Pancreas (tissue), 10 donors: ENCODE results near the gene BRAT1. TPM values are rescaled to one million over a fixed set of nuclear protein-coding genes. Genes with fewer than 3 reads are reported as not detected.
A peak's percentile ranks its signal among the peaks of the same experiment; 100 is the strongest.
"Not testable (repeated sequence)": the region's sequence is repeated elsewhere in the genome, so short reads cannot be mapped to it uniquely, and the experiment has no call there.

Experiments
- ATAC-seq, 4 donors: fragments of 200-7000 bp; cut with Tn5 transposase; one replicate each; pipeline versions ENCODE4 v1.8.0 to v1.9.1; 2020; ENCODE audit warnings: mild to moderate bottlenecking in 4 of 4, moderate library complexity in 4 of 4
- DNase-seq, 6 donors: peaks; one replicate each; pipeline ENCODE4 v3.0.0-alpha.2; 2020
- FAIRE-seq: peaks from 2 replicates; lab custom pipeline; 2012; peaks lifted over from hg19 to GRCh38; lab: Jason Lieb, UNC
- H3K27ac ChIP-seq, 4 donors: fragments of 200-600 bp; sonication (generic); 1 replicate in 3 of 4; 2 replicates in 1 of 4; pipeline versions ENCODE4 v1.5.0 to v1.8.0; 2020
- H3K27me3 ChIP-seq, 4 donors: fragments of 200-600 bp; one replicate each; pipeline ENCODE4 v1.8.0; 2021
- H3K36me3 ChIP-seq, 3 donors: fragments of 200-600 bp; sonication (generic) in 1 of 3; one replicate each; pipeline versions ENCODE4 v1.5.0 to v1.8.0; 2020 to 2021
- H3K4me1 ChIP-seq, 3 donors: fragments of 200-600 bp; one replicate each; pipeline ENCODE4 v1.8.0; 2021
- H3K4me3 ChIP-seq, 4 donors: fragments of 200-600 bp; sonication (generic) in 2 of 4; one replicate each; pipeline versions ENCODE4 v1.5.0 to v1.8.0; 2020 to 2021
- H3K9me3 ChIP-seq, 4 donors: fragments of 200-600 bp; one replicate each; pipeline ENCODE4 v1.8.0; 2021
- CTCF ChIP-seq, 4 donors: fragments of 200-600 bp; sonication (generic) in 3 of 4; IDR thresholded peaks; one replicate each; pipeline versions ENCODE4 v1.5.0 to v1.8.0; 2021; ENCODE audit warnings: antibody characterized with exemption in 4 of 4
- WGBS, 2 donors: extraction: QIAGEN DNeasy Blood & Tissue Kit; methylation state at CpG; one replicate each; pipeline ENCODE4 v1.1.7; 2013; 5-methylcytosine and 5-hydroxymethylcytosine counted together
- intact Hi-C, 3 donors: fragments of 100-400 bp; cut with DNase I; formaldehyde crosslinking; loops; one replicate each; pipeline versions ENCODE4 v1.11.1 to v1.14.2; 2022
- polyA plus RNA-seq, 2 donors: library from polyadenylated mRNA; stranded (reverse); fragments of 200-250 nt; gene quantifications; one replicate each; pipeline ENCODE4 v1.2.3, GENCODE V29; 2013
- total RNA-seq, 6 donors: library from RNA; stranded (reverse); fragmentation: NEBNext Ultra II Directional in 4 of 6; extraction: Animal tissue kit (Norgen Biotek cat#: 25700) in 4 of 6; gene quantifications; one replicate each; pipeline versions ENCODE4 v1.2.1 to v1.2.4, GENCODE V29; 2021 to 2023
- donor health status: healthy with polysubstance abuse.
- donor health status: DM: no; HTN: no; CAD: no; lungs with moderate emphysema.
- donor health status: DM: no; HTN: no; CAD: no.
- donor health status: control.
- donor health status: control.
- donor health status: Bipolar disorder and iron deficiency.
- donor health status: DM: yes; HTN: yes; CAD: no.
- donor health status: DM: no; HTN: no; CAD: no.
- donor health status: DM: no; HTN: no; CAD: no.
- donor health status: DM: yes; HTN: yes; CAD: no.

Gene BRAT1
- total and polyA plus RNA-seq, 8 donors, result 11.8 to 54.4 (median 15.2) TPM

GRCh38 chr7:2592375-2592865, 37.1 kb upstream of the BRAT1 start:
- WGBS, 2 donors, result 94 to 95% methylated on average over 23 of the region's 23 CpGs
- Histone ChIP-seq H3K4me1 (no peaks in the 10 kb centered on the region), H3K27me3 (no peaks in the 10 kb centered on the region), H3K36me3 (peaks cover 0 to 36% (median 1%) of the 10 kb centered on the region in 3 donors), H3K9me3 (no peaks in the 10 kb centered on the region), H3K27ac (no peak overlapping the region), H3K4me3 (no peak overlapping the region)
- intact Hi-C loops, result no loop called here
- no peak for TF ChIP-seq CTCF (IDR thresholded peaks at IDR 0.05)
- ATAC-seq (no peak), DNase-seq (no peak), FAIRE-seq (no peak)

GRCh38 chr7:2589941-2590340, 34.6 kb upstream of the BRAT1 start:
- H3K4me1 ChIP-seq, intact Hi-C loops, FAIRE-seq, H3K4me3 ChIP-seq, H3K9me3 ChIP-seq, H3K27me3 ChIP-seq, H3K27ac ChIP-seq, DNase-seq, ATAC-seq: not testable (repeated sequence)
- 96 to 98% methylated on average over 15 of the region's 15 CpGs for WGBS, 2 donors
- peaks cover 0 to 22% (median 0%) of the 10 kb centered on the region in 3 donors for H3K36me3 ChIP-seq

GRCh38 chr7:2589341-2589740, 34.0 kb upstream of the BRAT1 start:
- Histone ChIP-seq H3K36me3 (peaks cover 0 to 23% (median 0%) of the 10 kb centered on the region in 3 donors), H3K9me3 (no peaks in the 10 kb centered on the region), H3K4me1 (no peaks in the 10 kb centered on the region), H3K27ac (no peak overlapping the region), H3K4me3 (no peak overlapping the region), H3K27me3 (no peaks in the 10 kb centered on the region)
- ATAC-seq (no peak), FAIRE-seq (no peak), DNase-seq (peak in 1 of 6 donors; percentile 8)
- intact Hi-C loops, result no loop called here
- 93 to 98% methylated on average over 16 of the region's 16 CpGs for WGBS, 2 donors
- no peak for TF ChIP-seq CTCF (IDR thresholded peaks at IDR 0.05)

GRCh38 chr7:2587778-2588177, 32.5 kb upstream of the BRAT1 start:
- FAIRE-seq (no peak), DNase-seq (no peak), ATAC-seq (no peak)
- Histone ChIP-seq H3K4me1 (no peaks in the 10 kb centered on the region), H3K4me3 (no peak overlapping the region), H3K9me3 (no peaks in the 10 kb centered on the region), H3K36me3 (peaks cover 0 to 13% (median 0%) of the 10 kb centered on the region in 3 donors), H3K27me3 (no peaks in the 10 kb centered on the region), H3K27ac (no peak overlapping the region)
- 97 to 98% methylated on average over 21 of the region's 21 CpGs for WGBS, 2 donors
- TF ChIP-seq CTCF (IDR thresholded peaks at IDR 0.05), result no peak
- intact Hi-C loops, result no loop called here

- H3K27me3 ChIP-seq, result no peaks in the 10 kb centered on the region
- DNase-seq, result no peak
- 94 to 95% methylated on average over 9 of the region's 9 CpGs for WGBS, 2 donors
- intact Hi-C loops, result no loop called here
- no peaks in the 10 kb centered on the region for H3K9me3 ChIP-seq
- no peak overlapping the region for H3K4me3 ChIP-seq
- no peak for TF ChIP-seq CTCF (IDR thresholded peaks at IDR 0.05)
- FAIRE-seq, result no peak
- no peaks in the 10 kb centered on the region for H3K4me1 ChIP-seq
- no peak overlapping the region for H3K27ac ChIP-seq
- peaks cover 0 to 9% (median 0%) of the 10 kb centered on the region in 3 donors for H3K36me3 ChIP-seq
- no peak for ATAC-seq
Measured at GRCh38 chr7:2587134-2587533, 31.8 kb upstream of the BRAT1 start.
